HFFc6 (cell line): ENCODE measurements around the gene SHISAL2A. TPM values are rescaled to one million over a fixed set of nuclear protein-coding genes. Genes with fewer than 3 reads are reported as not detected.

Experiments
- DNase-seq: peaks from one replicate; pipeline ENCODE4 v3.0.0-alpha.2; 2018
- H3K27ac Mint-ChIP-seq: 2 replicates; pipeline ENCODE4 v1.8.0; 2020; ENCODE audit warnings: mild to moderate bottlenecking, mixed read lengths
- H3K27me3 Mint-ChIP-seq: 2 replicates; pipeline ENCODE4 v1.8.0; 2021; ENCODE audit warnings: mild to moderate bottlenecking, moderate library complexity, mixed read lengths; ENCODE audit not compliant: insufficient read depth
- H3K36me3 Mint-ChIP-seq: 2 replicates; pipeline ENCODE4 v1.8.0; 2021; ENCODE audit warnings: low read depth, mixed read lengths
- H3K4me1 Mint-ChIP-seq: 2 replicates; pipeline ENCODE4 v1.8.0; 2020; ENCODE audit warnings: low read depth, mixed read lengths
- H3K4me3 Mint-ChIP-seq: 2 replicates; pipeline ENCODE4 v1.8.0; 2020; ENCODE audit warnings: mild to moderate bottlenecking, moderate library complexity, mixed read lengths
- H3K9me3 Mint-ChIP-seq: 2 replicates; pipeline ENCODE4 v1.8.0; 2020; ENCODE audit warnings: mild to moderate bottlenecking, mixed read lengths
- CTCF ChIP-seq: fragments of 200-600 bp; sonication (generic); IDR thresholded peaks from 2 replicates; pipeline ENCODE4 v1.5.0; 2021; ENCODE audit warnings: antibody characterized with exemption, mild to moderate bottlenecking
- total RNA-seq, 6 experiments: library from RNA; stranded (reverse); fragmentation: NEBNext Ultra II Directional; extraction: Animal tissue kit (Norgen Biotek cat#: 25700); gene quantifications; 2 replicates in 1 of 6; 3 replicates in 5 of 6; pipeline ENCODE4 v1.2.3, GENCODE V29; 2021

SHISAL2A gene
- total RNA-seq, 6 experiments from 2014 or later: not detected

GRCh38 chr1:52603630-52604029 is 29.3 kb upstream of the SHISAL2A start:
- Mint-ChIP-seq H3K4me3 (peak overlapping the region; percentile 86), H3K36me3 (no peaks in the 10 kb centered on the region; the same call in 1 of the 2 replicates), H3K27me3 (no peaks in the 10 kb centered on the region; the same call in 1 of the 2 replicates), H3K27ac (peak overlapping the region; percentile 89), H3K4me1 (peaks cover 27% of the 10 kb centered on the region), H3K9me3 (no peaks in the 10 kb centered on the region)
- no peak for DNase-seq
- TF ChIP-seq CTCF: no peak

- no peak overlapping the region for H3K27ac Mint-ChIP-seq
- peak overlapping the region; percentile 86; the same call in 1 of the 2 replicates for H3K4me3 Mint-ChIP-seq
- no peaks in the 10 kb centered on the region; the same call in 1 of the 2 replicates for H3K27me3 Mint-ChIP-seq
- H3K36me3 Mint-ChIP-seq: no peaks in the 10 kb centered on the region; the same call in 1 of the 2 replicates
- H3K9me3 Mint-ChIP-seq: no peaks in the 10 kb centered on the region
- TF ChIP-seq CTCF: no peak
- DNase-seq: peak; percentile 55
- H3K4me1 Mint-ChIP-seq: peaks cover 27% of the 10 kb centered on the region
Observed at GRCh38 chr1:52604063-52604770, 28.8 kb upstream of the SHISAL2A start.

GRCh38 chr1:52613636-52614373 is 19.2 kb upstream of the SHISAL2A start:
- Mint-ChIP-seq H3K4me3 (no peak overlapping the region), H3K27me3 (peaks cover 9% of the 10 kb centered on the region), H3K4me1 (no peaks in the 10 kb centered on the region), H3K9me3 (no peaks in the 10 kb centered on the region), H3K27ac (no peak overlapping the region), H3K36me3 (no peaks in the 10 kb centered on the region)
- DNase-seq: no peak
- TF ChIP-seq CTCF: no peak

- Mint-ChIP-seq H3K36me3 (no peaks in the 10 kb centered on the region), H3K9me3 (no peaks in the 10 kb centered on the region), H3K27ac (no peak overlapping the region), H3K27me3 (peaks cover 9% of the 10 kb centered on the region), H3K4me3 (no peak overlapping the region), H3K4me1 (no peaks in the 10 kb centered on the region)
- no peak for DNase-seq
- TF ChIP-seq CTCF: no peak
Observed at GRCh38 chr1:52614671-52615070, 18.3 kb upstream of the SHISAL2A start.

- Mint-ChIP-seq H3K4me3 (no peak overlapping the region), H3K9me3 (peaks cover 3% of the 10 kb centered on the region; the same call in 1 of the 2 replicates), H3K36me3 (peaks cover 3% of the 10 kb centered on the region; the same call in 1 of the 2 replicates), H3K4me1 (no peaks in the 10 kb centered on the region), H3K27me3 (peaks cover 10% of the 10 kb centered on the region), H3K27ac (no peak overlapping the region)
- no peak for DNase-seq
- no peak for TF ChIP-seq CTCF
Observed at GRCh38 chr1:52615489-52616042, 17.4 kb upstream of the SHISAL2A start.
